NCI-H2081 (cell line): ENCODE results near the gene KCNE5.
A peak's percentile ranks its signal among the peaks of the same experiment; 100 is the strongest.
"Not testable (repeated sequence)": the region's sequence is repeated elsewhere in the genome, so short reads cannot be mapped to it uniquely, and the experiment has no call there.

ENCODE experiments used
- DNase-seq, 2 experiments: peaks; one replicate each; lab custom pipeline; 2025; lab: John Stamatoyannopoulos, UW

Gene KCNE5

GRCh38 chrX:109624641-109625616 lies at the start of gene KCNE5:
Gene KCNE5, minus strand, starts transcription at chrX:109625172. Its CDS starts 152 bp downstream, at chrX:109625020.
- DNase-seq = no peak

- DNase-seq = no peak
Measured at GRCh38 chrX:109672239-109672638, 47.3 kb upstream of the KCNE5 start.

- DNase-seq = not testable (repeated sequence)
Measured at GRCh38 chrX:109671170-109671569, 46.2 kb upstream of the KCNE5 start.

GRCh38 chrX:109667986-109668385 lies 43.0 kb upstream of the KCNE5 start:
- DNase-seq = no peak

GRCh38 chrX:109660435-109661143 lies 35.6 kb upstream of the KCNE5 start:
- DNase-seq = no peak

GRCh38 chrX:109658391-109658790 lies 33.4 kb upstream of the KCNE5 start:
- DNase-seq = no peak

GRCh38 chrX:109657364-109657763 lies 32.4 kb upstream of the KCNE5 start:
- not testable (repeated sequence) for DNase-seq

- DNase-seq = no peak
Measured at GRCh38 chrX:109656774-109657173, 31.8 kb upstream of the KCNE5 start.

- no peak for DNase-seq
Measured at GRCh38 chrX:109655502-109656201, 30.7 kb upstream of the KCNE5 start.

- DNase-seq = no peak
Measured at GRCh38 chrX:109654516-109655109, 29.6 kb upstream of the KCNE5 start.

- DNase-seq = not testable (repeated sequence)
Measured at GRCh38 chrX:109644671-109645070, 19.7 kb upstream of the KCNE5 start.

- DNase-seq = no peak
Measured at GRCh38 chrX:109643687-109644086, 18.7 kb upstream of the KCNE5 start.

GRCh38 chrX:109638158-109638557 lies 13.2 kb upstream of the KCNE5 start:
- DNase-seq = no peak

GRCh38 chrX:109637477-109637876 lies 12.5 kb upstream of the KCNE5 start:
- not testable (repeated sequence) for DNase-seq

- DNase-seq = peak; percentile 7 to 15
Measured at GRCh38 chrX:109635146-109635545, 10.2 kb upstream of the KCNE5 start.

GRCh38 chrX:109632906-109633504 lies 8.0 kb upstream of the KCNE5 start:
- DNase-seq = peak in 1 of 2 experiments; percentile 11

- DNase-seq = peak in 1 of 2 experiments; percentile 69
Measured at GRCh38 chrX:109629310-109629709, 4.3 kb upstream of the KCNE5 start.

- DNase-seq = no peak
Measured at GRCh38 chrX:109626637-109627036, 1.7 kb upstream of the KCNE5 start.

GRCh38 chrX:109623997-109624396 lies 975 bp downstream of the KCNE5 start:
- DNase-seq = no peak

GRCh38 chrX:109622270-109622669 lies 2.7 kb downstream of the KCNE5 start:
- no peak for DNase-seq

GRCh38 chrX:109619771-109620170 lies 5.2 kb downstream of the KCNE5 start:
- no peak for DNase-seq
